GM23338 (cell line): ENCODE results near the gene ARF1.

Source experiments
- CTCF ChIP-seq, 2 experiments: fragments of 200-600 bp in 1 of 2; sonication (generic) in 1 of 2; conservative IDR thresholded peaks; 2 replicates each; pipeline versions ENCODE4 v1.5.1 to v1.6.1; 2016 to 2017; ENCODE audit warnings: antibody characterized with exemption in 2 of 2, low read depth in 2 of 2, mild to moderate bottlenecking in 2 of 2, moderate library complexity in 1 of 2
- EZH2 ChIP-seq: fragments of 200-600 bp; sonication (generic); IDR thresholded peaks from one replicate; pipeline ENCODE4 v1.8.0; 2017; ENCODE audit warnings: antibody characterized with exemption, mild to moderate bottlenecking, low read depth; ENCODE audit not compliant: unreplicated experiment
- EZH2phosphoT487 ChIP-seq: fragments of 200-600 bp; sonication (generic); IDR thresholded peaks from one replicate; pipeline ENCODE4 v1.8.1; 2018; ENCODE audit warnings: antibody characterized with exemption; ENCODE audit not compliant: unreplicated experiment
- REST ChIP-seq: IDR thresholded peaks from one replicate; pipeline ENCODE4 v1.6.1; 2018; ENCODE audit warnings: antibody characterized with exemption; ENCODE audit not compliant: unreplicated experiment

- no peak for TF ChIP-seq CTCF (conservative IDR thresholded peaks at IDR 0.05; ENCODE audit: low read depth in 2 of 2)
- TF ChIP-seq REST = no peak
- no peak for TF ChIP-seq EZH2phosphoT487
- no peak for TF ChIP-seq EZH2
Measured at GRCh38 chr1:228142701-228143136, 60.2 kb downstream of the ARF1 start.
